GM19455 (cell line): Measurements from ENCODE around the gene ALG14.
"Not testable (repeated sequence)": the region's sequence is repeated elsewhere in the genome, so short reads cannot be mapped to it uniquely, and the experiment has no call there.

Experiments used
- ATAC-seq: cut with Tn5 transposase; IDR thresholded peaks from one replicate; pipeline ENCODE4 v1.9.1; 2021; ENCODE audit not compliant: unreplicated experiment

ALG14 gene

GRCh38 chr1:94955767-94956632 lies 116.8 kb downstream of the ALG14 start:
- no peak for ATAC-seq

- ATAC-seq: no peak
Observed at GRCh38 chr1:94954263-94955220, 118.2 kb downstream of the ALG14 start.

- no peak for ATAC-seq
Observed at GRCh38 chr1:94953746-94954145, 119.0 kb downstream of the ALG14 start.

GRCh38 chr1:94953107-94953506 lies 119.6 kb downstream of the ALG14 start:
- ATAC-seq: no peak

DNA sequence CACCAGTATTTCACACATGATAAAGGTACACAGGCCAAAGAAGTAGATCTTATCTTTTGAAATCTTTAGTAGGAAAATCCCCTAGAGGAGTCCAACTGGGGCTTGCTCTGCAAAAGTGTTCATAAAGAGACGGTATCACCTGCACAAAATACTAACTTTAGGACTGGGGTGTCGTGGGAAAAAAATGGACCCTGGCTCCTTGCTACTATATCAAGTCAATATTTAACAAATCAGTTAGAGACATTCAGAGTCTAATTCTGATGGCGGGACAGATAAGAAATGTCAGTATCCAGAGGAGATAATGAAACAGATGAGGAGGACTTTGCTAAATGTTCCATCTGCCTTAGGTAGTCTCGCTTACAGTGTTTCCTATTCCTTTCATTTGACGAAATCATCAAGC lies 120.2 kb downstream of the ALG14 start:
- ATAC-seq: no peak

GRCh38 chr1:94951509-94952208 lies 121.1 kb downstream of the ALG14 start:
- ATAC-seq: no peak

GRCh38 chr1:94951046-94951445 lies 121.7 kb downstream of the ALG14 start:
- no peak for ATAC-seq

GRCh38 chr1:94949681-94950661 lies 122.8 kb downstream of the ALG14 start:
- ATAC-seq: no peak

DNA sequence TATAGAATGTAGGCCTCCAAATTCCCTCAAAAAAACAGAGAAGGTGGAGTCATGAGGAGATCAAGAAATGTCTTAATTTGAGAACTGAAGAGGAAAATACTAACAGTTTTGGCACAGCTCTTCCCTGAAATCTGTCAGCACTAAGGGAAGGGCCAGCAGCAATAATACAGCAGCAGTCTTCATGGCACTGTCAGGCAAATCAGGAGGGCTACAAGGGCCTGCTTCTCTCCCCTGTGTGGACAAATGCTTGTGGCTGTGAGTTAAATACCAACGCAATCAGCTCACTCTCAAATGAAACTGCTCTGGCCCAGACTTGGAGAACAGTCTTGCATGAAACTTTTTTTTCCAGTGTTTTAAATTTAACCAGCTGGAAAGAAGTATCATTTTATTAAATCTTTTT lies 125.3 kb downstream of the ALG14 start:
- no peak for ATAC-seq

- no peak for ATAC-seq
Observed at GRCh38 chr1:94946886-94947285, 125.9 kb downstream of the ALG14 start.

DNA sequence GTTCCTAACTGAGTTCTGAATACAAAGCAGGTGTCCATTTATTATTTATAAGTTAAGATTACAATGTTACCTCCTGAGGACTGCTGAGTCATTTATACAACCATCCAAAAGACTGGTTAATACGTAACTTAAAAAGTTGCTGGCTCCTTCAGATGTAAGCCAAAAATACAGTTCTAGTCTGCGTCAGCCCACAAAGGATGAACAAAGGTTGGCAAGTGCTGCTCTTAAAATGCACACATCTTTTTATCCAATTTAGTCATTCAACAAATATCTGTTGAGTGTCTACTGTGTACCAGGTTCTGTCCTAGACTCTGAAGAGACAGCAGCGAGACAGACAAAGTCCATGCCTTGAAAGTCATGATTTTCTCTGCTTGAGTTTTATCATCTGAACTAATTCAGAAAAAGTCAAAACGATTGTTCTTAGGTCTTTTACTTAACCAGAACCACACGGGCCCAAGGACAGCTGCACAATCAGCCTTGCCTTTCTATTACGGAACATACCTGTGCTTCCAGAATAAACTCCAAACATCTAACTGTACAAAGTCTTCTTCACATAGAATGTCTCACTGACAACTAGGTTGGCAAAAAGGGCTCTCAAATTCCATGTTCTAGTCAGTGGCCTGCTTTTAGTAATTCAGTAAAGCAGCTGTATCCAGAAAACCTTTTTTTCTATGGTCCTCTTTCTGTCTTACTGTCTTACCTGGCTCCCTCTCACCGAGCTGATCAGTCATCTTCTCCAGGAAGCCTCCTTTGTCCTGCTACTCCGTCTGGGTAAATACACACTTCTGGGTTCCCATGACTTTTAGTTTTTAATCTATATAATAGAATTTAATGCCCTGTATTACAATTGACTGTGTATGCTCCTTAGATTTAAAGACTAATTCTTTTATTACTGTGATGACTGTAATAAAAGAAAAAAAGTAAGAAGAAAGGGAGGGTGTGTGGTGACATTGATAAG lies 130.3 kb downstream of the ALG14 start:
- no peak for ATAC-seq

GRCh38 chr1:94941480-94941879 lies 131.3 kb downstream of the ALG14 start:
- not testable (repeated sequence) for ATAC-seq

- ATAC-seq: no peak
Observed at GRCh38 chr1:94940738-94941137, 132.0 kb downstream of the ALG14 start.

GRCh38 chr1:94937820-94938219 lies 134.9 kb downstream of the ALG14 start:
- ATAC-seq: no peak

DNA sequence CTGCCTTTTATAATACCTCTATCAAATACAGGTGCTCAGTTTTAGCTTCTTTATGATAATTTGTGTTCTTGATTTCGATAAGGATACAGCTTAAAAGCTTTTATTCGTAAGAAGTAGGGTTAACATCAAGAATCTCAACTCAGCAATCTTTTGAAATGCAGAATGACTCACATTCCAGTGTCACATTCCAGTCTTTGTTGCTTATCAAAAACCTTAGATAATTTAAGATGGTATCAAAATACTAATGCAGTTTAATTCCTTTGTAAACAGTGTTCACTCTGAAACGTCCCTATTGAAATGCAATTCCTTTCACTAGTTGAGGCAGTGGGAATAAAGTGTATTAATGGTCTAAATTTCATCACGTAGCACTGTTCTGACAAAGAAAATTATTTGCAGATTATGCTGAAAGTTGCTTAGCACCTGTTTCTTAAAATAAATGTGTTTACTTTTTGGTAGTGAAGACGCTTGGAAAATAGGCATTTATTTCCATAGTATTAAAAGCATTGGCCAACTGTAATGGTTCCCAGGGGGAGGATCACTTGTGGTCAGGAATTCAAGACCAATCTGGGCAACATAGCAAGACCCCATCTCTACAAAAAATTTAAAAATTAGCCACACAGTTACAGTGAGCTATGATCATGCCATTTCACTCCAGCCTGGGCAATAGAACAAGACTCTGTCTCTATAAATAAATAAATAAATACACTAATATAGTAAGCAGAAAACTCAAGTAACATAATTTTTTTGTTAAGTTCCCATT lies 135.7 kb downstream of the ALG14 start:
- no peak for ATAC-seq

DNA sequence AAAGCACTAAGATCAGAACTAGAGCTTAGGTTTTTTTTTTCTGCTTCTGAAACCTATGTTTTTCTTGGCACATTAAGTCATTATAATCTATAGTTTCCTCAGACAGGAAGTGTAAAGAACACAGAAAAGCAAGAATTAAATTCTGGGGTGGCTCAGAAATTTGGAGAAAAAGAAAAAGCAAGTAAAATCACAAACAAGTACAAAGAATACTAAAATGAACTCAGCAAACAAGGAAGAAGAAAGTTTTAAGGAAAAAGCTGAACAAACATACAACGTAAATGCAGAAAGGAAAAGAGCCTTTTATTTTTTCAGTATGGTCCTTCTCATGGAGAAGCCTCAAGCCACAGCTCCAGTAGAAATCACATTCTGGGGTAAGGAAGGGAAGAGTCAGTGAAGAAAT lies 137.3 kb downstream of the ALG14 start:
- no peak for ATAC-seq

DNA sequence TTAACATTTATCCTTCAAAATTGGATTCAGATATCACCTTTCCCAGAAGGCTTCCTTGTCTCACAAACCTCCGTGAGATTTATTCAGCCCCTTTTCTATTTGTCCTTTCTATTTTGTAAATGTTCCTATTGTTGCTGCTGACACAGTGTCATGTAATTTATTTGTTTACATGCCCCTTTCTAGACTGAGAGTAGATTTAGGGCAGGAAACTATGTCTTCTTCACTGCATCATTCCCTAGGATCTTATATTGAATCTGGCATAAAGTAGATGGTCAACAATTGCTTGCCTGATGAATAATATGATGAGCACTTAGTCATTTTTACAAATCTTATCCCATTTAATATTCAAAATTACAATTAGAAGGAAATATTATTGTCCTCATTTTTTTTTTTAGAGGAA lies 137.7 kb downstream of the ALG14 start:
- no peak for ATAC-seq

- ATAC-seq: no peak
Observed at GRCh38 chr1:94934551-94934950, 138.2 kb downstream of the ALG14 start.
